GM18858 (cell line): ENCODE data around the gene CRYAB.

ENCODE experiments used
- ATAC-seq: cut with Tn5 transposase; IDR thresholded peaks from one replicate; pipeline ENCODE4 v1.9.1; 2021; ENCODE audit not compliant: unreplicated experiment

CRYAB gene, protein sequence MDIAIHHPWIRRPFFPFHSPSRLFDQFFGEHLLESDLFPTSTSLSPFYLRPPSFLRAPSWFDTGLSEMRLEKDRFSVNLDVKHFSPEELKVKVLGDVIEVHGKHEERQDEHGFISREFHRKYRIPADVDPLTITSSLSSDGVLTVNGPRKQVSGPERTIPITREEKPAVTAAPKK

DNA sequence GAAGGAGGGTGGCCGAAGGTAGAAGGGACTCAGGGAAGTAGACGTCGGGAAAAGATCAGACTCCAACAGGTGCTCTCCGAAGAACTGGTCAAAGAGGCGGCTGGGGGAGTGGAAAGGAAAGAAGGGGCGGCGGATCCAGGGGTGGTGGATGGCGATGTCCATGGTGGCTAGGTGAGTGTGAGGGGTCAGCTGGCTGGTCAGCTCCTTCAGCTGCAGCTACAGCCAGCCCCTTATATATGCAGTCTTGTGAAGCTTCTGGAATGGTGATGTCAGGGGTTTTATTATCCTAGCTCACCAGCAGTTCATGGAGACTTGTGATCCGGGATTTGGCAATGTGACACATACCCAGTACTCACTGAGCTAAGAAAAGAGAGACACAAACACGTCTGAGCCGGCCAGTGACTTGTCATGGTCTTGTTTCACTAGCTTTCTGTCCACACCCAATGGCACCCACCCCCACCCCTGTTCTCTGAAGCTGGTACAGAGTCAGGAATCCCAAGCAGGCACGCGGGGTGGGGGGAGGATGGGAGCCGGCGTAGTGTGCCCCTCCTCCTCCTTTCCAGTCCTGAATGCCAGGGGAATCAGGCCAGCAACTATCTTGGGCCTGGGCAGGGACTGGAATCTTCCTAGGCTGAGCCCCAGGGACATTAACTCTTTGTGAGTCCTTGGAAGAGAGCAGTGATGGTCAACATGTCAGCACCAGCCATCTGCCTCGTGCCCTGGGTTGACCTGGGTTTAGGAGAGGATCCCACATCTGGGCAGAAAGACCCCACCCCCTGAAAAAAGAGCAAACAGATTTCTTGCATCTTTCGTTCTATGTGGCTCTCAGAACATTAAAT lies at the start of gene CRYAB:
TSS of gene CRYAB (minus strand) at position 208 of the 839 bp plus-strand sequence. CDS start at position 162, 46 bp downstream.
- ATAC-seq = no peak

DNA sequence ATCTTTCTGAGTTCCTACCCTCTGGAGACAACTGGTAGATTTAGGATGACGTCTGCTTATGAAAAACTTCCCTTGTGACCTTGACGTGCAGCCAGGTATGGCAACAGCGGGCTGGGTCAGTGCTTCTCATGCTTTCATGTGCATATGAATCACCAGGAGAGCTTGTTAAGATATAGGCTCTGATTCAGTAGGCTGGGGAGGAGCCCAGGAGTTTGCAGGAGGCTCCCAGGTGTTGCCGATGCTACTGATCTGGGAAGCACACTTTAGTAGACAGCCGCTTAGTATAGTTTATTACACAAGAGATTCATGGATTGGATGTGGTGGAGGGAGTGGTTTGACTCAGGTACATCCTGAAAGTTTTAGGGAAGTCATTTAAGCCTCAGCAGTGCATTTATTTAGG lies 49.3 kb upstream of the CRYAB start:
- ATAC-seq = no peak

DNA sequence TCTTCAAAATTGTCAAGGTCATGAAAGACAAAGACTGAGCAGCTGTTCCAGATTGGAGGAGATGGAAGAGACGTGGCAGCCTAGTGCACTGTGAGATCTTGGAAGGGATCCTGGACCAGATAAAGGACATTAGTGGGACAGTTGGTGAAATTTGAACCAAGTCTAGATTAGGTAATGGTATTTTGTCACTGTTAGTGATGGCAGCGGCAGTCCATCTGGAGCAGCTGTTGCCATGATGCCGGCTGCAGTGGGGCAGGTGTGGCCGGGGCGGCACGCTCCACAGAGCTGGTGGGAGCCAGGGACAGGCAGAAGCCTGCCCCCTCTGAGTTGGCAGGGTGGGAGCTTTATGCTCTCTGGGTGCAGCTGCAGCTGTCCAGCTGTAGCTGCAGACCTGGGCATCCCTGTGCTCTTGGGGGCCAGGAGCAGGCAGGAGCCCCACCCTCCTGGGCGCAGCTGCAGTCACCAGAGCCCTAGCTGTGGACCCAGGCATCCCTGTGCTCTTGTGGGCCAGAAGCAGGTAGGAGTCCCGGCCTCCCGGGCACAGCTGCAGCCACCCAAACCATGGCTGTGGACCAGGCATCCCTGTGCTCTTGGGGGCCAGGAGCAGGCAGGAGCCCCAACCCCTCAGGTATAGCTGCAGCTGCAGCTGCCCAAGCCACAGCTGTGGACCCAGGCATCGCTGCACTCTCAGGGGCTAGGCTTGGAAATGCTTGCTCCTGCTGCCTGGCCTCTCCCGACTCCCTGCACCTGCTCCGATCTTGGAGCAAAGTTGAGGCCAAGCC lies 46.3 kb upstream of the CRYAB start:
- no peak for ATAC-seq

DNA sequence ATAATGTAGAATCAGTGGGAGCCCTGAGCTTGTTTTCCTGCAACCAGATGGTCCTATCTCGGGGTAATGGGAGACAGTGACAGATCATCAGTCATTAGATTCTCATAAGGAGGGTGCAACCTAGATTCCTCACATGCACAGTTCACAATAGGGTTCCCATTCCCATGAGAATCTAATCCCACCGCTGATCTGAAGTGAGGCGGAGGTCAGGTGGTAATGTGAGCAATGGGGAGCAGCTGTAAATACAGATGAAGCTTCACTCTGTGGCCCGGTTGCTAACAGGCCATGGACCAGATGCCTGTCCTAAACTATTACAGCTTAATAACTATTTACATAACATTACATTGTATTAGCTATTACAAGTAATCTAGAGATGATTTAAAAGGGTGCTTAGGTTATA lies 42.6 kb upstream of the CRYAB start:
- no peak for ATAC-seq

DNA sequence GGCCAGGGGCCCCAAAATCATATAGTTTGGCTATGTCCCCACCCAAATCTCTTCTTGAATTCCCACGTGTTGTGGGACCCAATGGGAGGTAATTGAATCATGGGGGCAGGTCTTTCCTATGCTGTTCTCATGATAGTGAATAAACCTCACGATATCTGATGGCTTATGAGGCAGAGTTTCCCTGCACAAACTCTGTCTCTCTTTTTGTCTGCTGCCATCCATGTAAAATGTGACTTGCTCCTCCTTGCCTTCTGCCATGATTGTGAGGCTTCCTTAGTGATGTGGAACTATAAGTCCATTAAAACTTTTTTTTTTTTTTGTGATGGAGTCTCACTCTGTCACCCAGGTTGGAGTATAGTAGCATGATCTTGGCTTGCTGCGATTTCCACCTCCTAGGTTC lies 40.0 kb upstream of the CRYAB start:
- no peak for ATAC-seq

DNA sequence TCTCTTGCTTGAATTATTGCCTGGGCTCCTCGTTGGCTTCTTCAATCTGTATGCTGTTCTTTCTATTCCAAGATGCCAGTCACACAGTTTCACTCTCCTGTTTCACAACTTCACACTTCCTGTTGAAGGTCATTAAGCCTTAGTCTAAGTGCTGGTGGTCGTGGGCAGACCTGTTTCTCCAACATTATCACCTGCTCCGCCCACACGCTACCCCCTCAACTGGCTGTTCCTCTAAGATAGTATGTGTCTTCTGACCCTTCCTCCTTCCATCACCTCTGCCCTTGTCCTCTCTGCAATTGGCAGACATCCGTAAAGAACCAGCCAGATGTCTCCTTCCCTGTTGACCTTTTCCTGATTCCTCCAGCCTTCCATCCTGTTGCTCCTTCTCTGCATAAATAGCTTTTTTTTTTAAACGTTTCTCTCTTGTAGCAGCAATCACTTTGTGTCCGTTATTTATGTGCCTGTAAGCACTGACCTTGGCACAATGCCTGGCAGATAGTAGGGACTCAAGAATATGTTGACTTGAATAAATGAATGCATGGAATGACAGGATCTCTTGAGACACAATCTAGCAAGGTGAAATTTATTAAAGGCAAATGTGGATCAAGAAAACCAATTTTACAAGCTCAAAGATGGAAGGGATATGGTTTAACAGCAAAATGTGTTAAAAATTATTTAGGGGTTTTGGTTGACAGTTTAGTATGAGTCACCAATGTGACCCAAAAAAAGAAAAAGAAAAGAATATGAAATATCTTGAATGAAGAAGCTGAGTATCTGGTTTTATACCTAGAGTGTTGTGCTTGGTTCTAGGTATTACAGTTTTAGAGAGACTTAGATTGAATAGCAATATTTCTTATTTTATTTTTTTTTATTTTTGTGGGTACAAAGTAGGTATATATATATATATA lies 38.2 kb upstream of the CRYAB start:
- ATAC-seq = no peak

DNA sequence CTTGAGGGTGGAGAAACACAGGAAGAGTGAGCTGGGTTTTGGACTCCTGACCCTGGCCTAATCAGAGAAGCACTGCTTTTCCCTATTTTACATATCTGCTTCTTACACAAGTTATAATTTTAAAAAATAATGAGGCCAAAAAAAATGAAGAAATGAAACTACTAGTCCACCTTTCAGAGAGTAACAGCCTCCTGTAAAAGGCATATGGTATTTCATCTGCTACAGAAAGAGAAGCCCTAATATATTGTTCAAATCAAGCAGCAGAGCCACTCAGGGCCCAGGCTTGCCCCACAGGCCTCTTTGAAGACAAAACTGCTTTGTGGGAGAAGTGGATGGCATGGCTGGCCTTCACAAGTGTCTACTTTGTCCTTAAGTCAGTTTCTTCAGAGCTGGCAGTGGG lies 35.6 kb upstream of the CRYAB start:
- no peak for ATAC-seq

DNA sequence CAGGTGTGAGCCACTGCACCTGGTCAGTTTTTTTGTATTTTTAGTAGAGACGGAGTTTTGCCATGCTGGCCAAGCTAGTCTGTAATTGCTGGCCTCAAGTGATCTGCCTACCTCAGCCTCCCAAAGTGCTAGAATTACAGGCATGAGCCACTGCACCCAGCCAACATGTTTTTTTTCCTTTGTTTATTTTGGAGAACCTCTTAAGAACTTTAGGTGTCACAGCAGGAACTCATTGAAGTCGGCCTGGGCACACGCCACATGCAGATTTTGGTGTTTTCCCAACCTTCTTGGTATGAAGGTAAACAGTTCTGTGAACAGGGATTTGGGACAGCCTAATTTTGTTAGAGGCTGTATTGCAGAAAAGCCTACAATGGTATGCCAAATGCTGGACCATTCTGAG lies 34.9 kb upstream of the CRYAB start:
- no peak for ATAC-seq

DNA sequence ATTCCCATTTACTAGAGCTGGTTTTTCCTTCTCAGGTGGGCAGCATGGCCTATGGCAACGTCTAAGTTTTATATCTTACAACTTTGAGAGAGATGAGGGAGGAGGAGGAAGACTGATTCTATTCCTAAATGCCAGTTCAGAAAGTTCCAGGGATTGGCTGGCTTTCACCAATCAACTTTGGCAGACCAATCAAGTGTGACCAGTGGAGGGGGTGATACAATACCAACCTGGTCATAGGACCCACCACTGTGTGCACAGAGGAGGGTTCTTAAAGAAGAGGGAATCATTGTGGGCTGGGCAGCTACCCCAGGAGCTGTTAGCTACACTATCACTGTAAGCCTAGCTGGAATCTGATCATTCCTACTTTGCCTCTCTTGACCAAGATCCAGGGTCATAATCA lies 33.6 kb upstream of the CRYAB start:
- ATAC-seq = no peak

DNA sequence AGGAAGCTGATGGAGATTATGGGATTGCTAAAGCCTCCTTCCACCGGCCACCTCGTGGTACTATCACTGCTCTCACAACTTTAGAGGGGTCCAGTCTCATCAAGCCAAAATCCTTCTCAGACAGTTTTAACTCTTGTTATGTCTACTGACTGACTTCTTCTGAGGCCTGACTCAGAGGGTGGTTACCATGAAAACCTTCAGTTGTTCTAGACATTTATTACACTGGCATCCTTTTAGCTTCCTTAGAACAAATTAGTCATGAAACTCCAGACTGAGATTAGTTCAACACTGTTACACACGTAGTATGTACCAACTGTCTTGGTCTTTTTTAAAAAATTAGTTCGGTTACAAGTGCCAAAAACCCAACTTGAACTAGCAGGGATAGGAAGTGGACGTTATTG lies 33.1 kb upstream of the CRYAB start:
- no peak for ATAC-seq

DNA sequence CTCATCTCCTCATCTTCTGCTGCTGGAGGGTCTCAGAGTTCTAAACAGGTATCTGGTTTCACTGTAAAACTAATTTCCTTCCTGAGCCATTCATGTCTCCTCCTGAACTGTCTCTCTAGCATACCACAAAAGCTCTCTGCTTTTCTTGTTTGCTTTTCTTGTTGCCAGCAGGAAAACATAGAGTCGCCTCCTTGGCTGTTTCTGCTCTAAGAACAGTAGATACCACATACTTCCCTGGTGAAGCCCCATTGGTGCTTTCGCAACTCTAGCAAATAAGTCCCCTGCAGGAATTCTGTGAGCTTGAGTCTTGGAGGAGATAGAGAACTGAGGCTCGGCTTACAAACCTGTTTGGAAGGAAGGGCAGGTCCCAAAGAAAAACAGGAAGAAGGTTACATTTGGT lies 32.6 kb upstream of the CRYAB start:
- no peak for ATAC-seq

DNA sequence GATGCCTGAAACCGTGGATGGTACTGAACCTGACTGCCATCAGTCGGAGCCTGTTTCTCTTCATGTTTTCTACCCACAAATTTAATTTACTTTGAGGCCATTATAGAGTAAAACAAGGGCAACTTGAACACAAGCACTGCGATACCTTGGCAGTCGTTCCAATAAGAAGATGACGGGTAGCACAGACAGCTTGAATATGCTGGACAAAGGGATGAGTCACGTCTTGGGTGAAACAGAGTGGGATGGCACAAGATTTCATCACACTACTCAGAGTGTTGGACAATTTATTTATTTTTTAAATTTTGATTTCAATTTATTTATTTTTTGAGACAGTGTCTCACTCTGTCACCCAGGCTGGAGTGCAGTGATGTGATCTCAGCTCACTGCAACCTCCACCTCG lies 31.3 kb upstream of the CRYAB start:
- ATAC-seq = no peak

DNA sequence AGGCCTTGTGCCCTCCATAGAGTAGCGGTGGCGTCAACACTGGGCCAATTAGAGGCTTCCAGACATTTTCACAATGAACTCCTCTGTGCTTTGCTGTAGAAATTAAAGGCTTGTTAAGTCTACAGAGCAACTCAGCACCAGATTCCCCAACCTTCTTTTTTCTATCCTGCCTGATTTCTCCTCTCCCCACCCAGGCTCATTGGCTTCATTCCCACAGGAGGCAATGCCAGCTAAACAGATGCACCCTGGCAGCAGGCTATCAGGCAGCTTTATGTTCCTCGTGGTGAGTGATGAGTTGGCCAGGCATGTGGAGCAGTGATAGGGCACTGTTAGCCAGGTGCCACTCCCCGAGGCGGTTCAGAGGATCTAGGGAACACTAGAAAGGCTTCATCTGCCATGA lies 30.4 kb upstream of the CRYAB start:
- ATAC-seq = no peak

DNA sequence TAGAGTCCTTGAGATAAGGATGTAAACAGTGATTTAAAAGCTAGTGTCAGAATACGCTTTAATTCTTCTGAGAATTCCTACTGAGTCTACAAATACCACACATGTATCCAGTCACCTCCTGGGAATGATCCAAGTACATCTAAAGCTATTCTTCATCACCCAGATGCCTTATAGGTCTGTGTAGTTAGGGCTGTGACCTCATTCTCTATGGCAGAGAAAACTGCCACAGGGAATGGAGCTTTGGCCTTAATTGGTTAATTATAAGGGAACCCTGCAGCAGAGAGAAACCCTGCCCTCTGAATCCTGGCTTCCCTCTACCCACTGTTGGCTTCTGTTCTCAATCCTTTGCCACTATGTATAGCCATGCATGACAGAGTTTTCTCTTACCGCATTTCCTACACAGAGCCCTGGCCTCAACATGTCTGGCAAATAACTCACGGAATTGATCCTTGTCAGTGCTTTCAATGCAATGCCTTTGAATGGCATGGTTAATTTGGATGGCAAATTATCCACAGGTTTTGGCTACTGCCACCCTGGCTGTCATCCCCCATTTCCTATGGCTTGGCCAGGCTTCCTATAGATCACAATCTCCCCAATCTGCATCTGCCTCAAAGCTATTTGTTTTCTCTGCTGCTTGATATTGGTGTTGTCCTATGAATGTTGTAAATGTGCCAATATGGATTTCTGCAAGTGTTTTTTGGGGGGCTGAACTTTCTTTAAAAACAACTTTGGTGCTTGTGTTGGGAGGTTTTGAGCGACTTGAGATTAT lies 28.4 kb upstream of the CRYAB start:
- no peak for ATAC-seq

DNA sequence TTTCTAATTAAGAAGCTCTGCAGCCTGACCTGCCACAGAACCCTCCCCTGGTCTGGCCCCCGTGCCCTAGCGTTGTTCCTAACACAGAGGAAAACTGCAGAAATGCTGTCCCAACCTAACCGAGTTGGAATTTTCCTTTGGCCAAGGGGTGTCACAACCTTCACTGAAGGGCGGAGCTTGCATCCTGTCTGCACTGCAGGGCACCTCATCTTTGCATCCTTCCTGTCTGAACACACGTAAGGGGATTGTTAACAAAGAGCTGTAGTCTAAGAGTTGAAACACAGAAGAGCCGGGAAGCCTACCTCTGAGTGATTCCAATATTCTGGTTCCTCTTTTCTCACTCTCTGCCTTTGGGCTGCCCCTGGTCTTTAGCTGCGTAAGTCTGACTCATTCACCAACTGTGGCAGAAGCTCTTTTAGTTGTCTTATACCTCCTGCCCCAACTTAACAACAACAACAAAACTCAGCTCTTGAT lies 27.2 kb upstream of the CRYAB start:
- peak; percentile 93 for ATAC-seq

DNA sequence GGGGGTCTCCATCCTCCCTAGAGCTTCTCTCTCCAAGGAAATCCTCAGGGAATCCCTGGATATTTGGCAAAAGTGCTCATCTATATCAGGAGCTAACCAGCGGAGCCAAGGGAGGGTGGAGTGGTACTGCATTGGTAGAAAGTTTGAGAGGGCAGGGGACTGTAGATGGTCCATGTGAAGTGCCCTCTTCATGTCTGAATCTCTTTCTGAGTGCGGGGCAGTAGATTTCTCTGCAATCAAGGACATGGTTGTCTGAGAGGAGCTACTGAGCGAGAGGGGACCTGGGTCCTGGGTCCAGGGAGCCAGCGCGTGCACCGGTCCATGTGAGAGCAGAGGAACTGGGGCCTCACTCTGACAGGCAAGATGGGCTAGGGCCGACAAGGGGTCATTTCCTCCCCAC lies 26.3 kb upstream of the CRYAB start:
- no peak for ATAC-seq

DNA sequence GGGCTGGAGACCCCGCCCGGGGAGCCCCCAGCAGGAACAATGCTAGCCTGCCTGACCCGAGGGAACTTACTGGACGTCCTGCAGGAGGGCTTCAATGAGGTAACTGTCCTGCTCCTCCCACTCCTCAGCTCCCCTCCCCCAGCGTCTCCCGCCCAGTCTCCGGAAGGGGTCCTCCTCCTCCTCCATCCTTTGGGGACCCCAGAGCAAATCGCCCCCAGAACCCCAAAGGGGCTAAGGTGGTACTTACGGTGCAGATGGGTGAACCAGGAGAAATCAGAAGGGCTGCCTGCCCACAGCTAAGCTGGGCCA lies 25.8 kb upstream of the CRYAB start:
- no peak for ATAC-seq

DNA sequence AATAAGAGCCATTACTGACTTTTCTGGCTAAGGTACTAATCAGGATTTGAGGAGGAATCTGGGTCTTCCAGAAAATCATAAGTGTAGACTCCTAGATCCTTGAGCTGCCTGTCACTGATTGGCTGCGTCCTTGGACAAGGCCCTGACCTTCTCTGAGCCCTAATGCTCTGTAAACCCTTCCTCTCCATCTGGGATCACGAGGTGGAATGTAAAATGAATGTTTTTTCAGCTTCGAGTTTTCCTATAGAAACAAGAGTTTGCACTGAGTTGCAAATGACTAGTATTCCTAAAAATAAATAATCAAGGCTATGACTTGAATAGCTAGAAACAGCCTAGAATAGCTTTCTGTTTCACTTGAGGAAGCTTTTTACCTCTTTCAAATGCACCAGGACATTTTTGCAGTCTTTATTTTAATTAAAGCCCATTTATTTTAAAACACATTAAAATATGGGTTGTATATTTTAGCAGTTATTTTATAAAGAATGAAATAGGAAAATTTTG lies 24.5 kb upstream of the CRYAB start:
- ATAC-seq = no peak

DNA sequence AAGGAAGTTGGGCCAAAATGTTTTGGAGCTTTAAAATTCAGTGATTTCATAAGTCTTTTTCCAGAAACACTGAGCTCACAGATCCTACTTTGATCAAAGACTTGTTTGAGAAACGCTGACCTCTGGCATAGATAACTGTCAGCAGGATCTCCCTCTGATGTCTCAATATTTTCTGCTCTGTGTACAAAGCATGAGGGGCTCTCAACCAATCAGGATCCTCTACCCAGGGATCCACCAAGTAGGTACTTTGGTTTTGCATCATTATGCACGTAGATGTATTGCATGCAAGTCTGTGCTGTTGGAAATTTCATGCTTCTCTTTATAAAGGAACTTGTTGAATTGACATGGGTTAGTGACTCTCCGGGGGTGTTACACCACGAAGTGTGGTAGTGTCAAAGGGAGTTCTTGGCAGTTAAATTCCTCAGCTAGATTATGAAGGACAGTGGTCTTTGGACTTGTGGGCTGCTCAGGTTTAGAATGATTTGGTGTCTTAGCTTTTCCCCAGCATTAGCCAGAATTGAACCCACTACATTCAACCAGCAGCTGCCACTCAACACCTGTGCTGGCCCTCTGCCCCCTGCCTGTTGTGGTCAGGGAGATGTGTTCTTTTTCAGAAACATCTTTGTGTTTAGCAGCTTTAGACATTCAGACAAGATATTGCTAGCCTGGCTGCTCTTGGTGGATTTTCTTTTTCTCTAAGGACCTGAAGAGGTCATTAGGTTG lies 23.9 kb upstream of the CRYAB start:
- ATAC-seq = no peak
